ENCODE data around the gene TMEM222.

DNA sequence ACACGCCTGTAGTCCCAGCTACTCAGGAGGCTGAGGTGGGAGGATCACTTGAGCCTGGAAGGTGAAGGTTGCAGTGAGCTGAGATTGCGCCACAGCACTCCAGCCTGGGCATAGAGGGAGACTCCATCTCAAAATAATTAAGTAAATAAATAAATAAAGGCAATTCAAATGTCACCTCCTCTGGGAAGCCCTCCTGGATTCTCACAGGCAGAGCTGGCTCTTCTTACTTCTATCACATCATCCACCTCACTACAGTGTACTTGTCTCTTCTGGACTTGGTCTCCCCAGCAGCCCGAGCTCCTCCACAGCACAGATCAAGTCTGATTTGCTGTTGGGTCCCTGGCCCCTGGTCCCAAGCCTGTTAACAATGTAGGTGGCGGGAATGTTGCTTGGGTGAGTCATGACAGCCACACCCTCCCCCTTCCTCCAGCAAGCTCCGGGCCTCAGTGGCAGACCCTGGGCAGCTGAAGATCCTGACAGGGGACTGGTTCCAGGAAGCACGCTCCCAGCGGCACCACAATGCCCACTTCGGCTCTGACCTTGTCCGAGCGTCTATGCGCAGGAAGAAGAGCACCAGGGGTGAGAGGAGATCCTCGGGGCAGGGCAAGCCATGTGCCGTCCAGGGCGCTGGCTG, 25.1 kb downstream of the TMEM222 start:
- no peak for TF ChIP-seq CTCF (IDR thresholded peaks at IDR 0.05)
- no peak for TF ChIP-seq EZH2 (IDR thresholded peaks at IDR 0.05)
